Endothelial cell of umbilical vein (primary cell): Measurements from ENCODE around the gene LPAR4.

Experiments used
- CTCF ChIP-seq, 2 donors: IDR thresholded peaks; 1 replicate in 1 of 2; 2 replicates in 1 of 2; pipeline ENCODE4 v1.5.1; 2011; ENCODE audit warnings: low read length in 2 of 2, mild to moderate bottlenecking in 2 of 2, moderate library complexity in 2 of 2, control low read depth in 1 of 2, inconsistent platforms in 1 of 2, low read depth in 1 of 2; ENCODE audit not compliant: insufficient read depth in 1 of 2; ENCODE audit errors: extremely low read depth in 1 of 2
- EZH2 ChIP-seq: IDR thresholded peaks from 2 replicates; pipeline ENCODE4 v1.6.1; 2012; ENCODE audit warnings: borderline replicate concordance, low read depth, mild to moderate bottlenecking, moderate library complexity, low read length, inconsistent platforms; ENCODE audit not compliant: severe bottlenecking
- FOS ChIP-seq: IDR thresholded peaks from 2 replicates; pipeline ENCODE4 v1.6.1; 2011; ENCODE audit warnings: mild to moderate bottlenecking, low read length, moderate library complexity, borderline replicate concordance; ENCODE audit not compliant: insufficient read depth
- GATA2 ChIP-seq: IDR thresholded peaks from 2 replicates; pipeline ENCODE4 v1.7.0; 2011; ENCODE audit warnings: low read depth, mild to moderate bottlenecking, moderate library complexity, mixed read lengths, low read length; ENCODE audit not compliant: insufficient read length, insufficient read depth
- JUN ChIP-seq: IDR thresholded peaks from 2 replicates; pipeline ENCODE4 v1.6.1; 2011; ENCODE audit warnings: borderline replicate concordance, low read depth; ENCODE audit not compliant: insufficient read length, insufficient read depth
- MAX ChIP-seq: IDR thresholded peaks from 2 replicates; pipeline ENCODE4 v1.6.1; 2011; ENCODE audit not compliant: insufficient read depth, insufficient read length
- POLR2A ChIP-seq: IDR thresholded peaks from 2 replicates; pipeline ENCODE4 v1.6.1; 2012; ENCODE audit warnings: low read depth, mild to moderate bottlenecking, control low read depth, low read length
- POLR2AphosphoS5 ChIP-seq: IDR thresholded peaks from 2 replicates; pipeline ENCODE4 v1.6.1; 2012; ENCODE audit warnings: low read depth, mild to moderate bottlenecking, control low read depth, low read length, moderate library complexity; ENCODE audit not compliant: insufficient read depth

GRCh38 chrX:78801522-78801921 lies 54.0 kb downstream of the LPAR4 start:
- TF ChIP-seq CTCF (IDR thresholded peaks at IDR 0.05; ENCODE audit: extremely low read depth in 1 of 2, insufficient read depth in 1 of 2, low read depth in 1 of 2, low read length in 2 of 2) (no peak), EZH2 (no peak), MAX (no peak), POLR2AphosphoS5 (no peak), POLR2A (no peak), JUN (no peak), FOS (no peak), GATA2 (no peak)
